ENCODE measurements around the gene BNIP2.

BNIP2 gene

DNA sequence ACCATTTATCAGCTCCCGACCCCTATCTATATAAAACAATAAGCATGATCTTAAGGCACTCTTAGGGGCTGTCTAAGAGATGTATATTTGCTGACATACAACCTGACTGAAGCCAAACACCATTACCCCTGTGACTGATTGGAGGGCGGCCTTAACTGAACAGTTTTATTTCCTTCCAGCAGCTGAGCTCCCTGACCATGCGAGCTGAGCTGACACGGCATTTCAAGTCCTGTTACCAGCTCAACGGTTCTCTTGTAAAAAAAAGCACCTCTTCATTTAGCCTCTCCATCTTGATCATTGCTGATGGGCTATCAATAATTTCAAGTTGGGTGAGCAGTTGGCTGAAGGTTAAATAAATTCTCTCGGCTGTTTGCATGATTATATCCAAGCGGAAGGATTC is 33.4 kb upstream of the BNIP2 start:
- H3K4me3 ChIP-seq (ENCODE audit: low read depth, low read length): no peak overlapping the region
- no peak for DNase-seq (ENCODE audit: low read depth)
- TF ChIP-seq, protein P1, sequence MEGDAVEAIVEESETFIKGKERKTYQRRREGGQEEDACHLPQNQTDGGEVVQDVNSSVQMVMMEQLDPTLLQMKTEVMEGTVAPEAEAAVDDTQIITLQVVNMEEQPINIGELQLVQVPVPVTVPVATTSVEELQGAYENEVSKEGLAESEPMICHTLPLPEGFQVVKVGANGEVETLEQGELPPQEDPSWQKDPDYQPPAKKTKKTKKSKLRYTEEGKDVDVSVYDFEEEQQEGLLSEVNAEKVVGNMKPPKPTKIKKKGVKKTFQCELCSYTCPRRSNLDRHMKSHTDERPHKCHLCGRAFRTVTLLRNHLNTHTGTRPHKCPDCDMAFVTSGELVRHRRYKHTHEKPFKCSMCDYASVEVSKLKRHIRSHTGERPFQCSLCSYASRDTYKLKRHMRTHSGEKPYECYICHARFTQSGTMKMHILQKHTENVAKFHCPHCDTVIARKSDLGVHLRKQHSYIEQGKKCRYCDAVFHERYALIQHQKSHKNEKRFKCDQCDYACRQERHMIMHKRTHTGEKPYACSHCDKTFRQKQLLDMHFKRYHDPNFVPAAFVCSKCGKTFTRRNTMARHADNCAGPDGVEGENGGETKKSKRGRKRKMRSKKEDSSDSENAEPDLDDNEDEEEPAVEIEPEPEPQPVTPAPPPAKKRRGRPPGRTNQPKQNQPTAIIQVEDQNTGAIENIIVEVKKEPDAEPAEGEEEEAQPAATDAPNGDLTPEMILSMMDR (IDR thresholded peaks at IDR 0.05; ENCODE audit: low read depth, low read length): no peak
- TF ChIP-seq, protein P2, sequence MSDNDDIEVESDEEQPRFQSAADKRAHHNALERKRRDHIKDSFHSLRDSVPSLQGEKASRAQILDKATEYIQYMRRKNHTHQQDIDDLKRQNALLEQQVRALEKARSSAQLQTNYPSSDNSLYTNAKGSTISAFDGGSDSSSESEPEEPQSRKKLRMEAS (IDR thresholded peaks at IDR 0.05; ENCODE audit: low read depth, low read length): no peak
- TF ChIP-seq POLR2A (IDR thresholded peaks at IDR 0.05; ENCODE audit: extremely low read depth, insufficient read length): no peak
- no peak for TF ChIP-seq MYC (IDR thresholded peaks at IDR 0.05; ENCODE audit: low read depth, low read length)

DNA sequence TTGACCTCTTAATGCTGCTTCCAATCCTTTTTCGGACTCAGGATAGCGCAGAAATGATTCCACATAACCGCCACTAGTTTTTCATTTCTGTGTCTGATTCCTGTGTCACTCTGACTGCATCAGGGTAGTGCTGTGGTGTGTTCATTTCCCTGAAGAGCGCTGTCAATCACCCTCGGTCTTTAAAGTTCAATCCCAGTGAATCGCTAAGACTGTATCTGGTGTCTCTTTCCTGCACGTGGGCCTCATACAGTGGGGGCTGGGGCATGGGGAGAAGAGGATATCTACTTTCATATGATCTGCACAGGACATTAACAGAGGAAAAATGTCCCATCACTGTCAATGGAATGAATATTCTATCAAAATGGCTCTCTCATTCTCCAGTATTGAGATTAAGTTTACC is 32.9 kb upstream of the BNIP2 start:
- no peak overlapping the region for H3K4me3 ChIP-seq (ENCODE audit: low read depth, low read length)
- TF ChIP-seq MYC (IDR thresholded peaks at IDR 0.05; ENCODE audit: low read depth, low read length): no peak
- TF ChIP-seq, protein P2 (IDR thresholded peaks at IDR 0.05; ENCODE audit: low read depth, low read length): no peak
- no peak for DNase-seq (ENCODE audit: low read depth)

DNA sequence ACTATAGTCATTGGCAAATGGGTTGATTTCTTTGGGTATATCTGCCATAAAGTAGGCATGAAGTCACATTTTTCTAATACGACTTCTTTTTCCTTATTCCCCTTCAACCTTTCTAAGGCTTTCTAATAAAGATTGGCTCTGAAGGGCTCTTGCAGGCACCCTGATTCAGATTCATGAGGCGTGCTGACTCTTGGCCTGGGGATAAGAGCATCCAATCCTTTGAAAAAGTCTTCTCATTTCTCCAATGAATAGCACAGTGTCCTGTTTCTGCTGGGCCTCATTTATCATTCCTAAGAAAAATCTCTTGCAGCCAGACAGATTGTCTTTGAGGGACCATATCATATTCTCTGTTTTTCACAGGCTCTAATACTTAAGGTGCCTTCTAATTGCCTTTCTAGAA is 32.3 kb upstream of the BNIP2 start:
- no peak for DNase-seq (ENCODE audit: low read depth)
- H3K4me3 ChIP-seq (ENCODE audit: low read depth, low read length): no peak overlapping the region
- TF ChIP-seq POLR2A (IDR thresholded peaks at IDR 0.05; ENCODE audit: extremely low read depth, insufficient read length) (no peak), MYC (IDR thresholded peaks at IDR 0.05; ENCODE audit: low read depth, low read length) (no peak)
- TF ChIP-seq, protein P1 (IDR thresholded peaks at IDR 0.05; ENCODE audit: low read depth, low read length): no peak
- TF ChIP-seq, protein P2 (IDR thresholded peaks at IDR 0.05; ENCODE audit: low read depth, low read length): no peak

DNA sequence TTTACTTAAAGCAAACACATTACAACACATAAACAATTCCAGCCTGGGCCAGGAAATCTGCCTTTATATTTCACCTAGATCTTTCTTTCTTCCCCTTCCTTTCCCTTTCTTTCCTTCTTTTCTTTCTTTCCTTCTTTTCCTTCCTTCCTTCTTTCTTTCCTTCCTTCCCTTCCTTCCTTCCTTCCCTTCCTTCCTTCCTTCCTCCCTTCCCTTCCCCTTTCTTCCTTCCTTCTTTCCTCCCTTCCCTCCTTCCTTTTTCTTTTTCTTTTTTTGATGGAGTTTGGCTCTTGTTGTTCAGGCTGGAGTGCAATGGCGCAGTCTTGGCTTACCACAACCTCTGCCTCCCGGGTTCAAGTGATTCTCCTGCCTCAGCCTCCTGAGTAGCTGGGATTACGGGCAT is 24.1 kb upstream of the BNIP2 start:
- no peak overlapping the region for H3K4me3 ChIP-seq (ENCODE audit: low read depth, low read length)
- TF ChIP-seq, protein P2 (IDR thresholded peaks at IDR 0.05; ENCODE audit: low read depth, low read length): no peak
- no peak for TF ChIP-seq POLR2A (IDR thresholded peaks at IDR 0.05; ENCODE audit: extremely low read depth, insufficient read length)
- TF ChIP-seq, protein P1 (IDR thresholded peaks at IDR 0.05; ENCODE audit: low read depth, low read length): no peak
- TF ChIP-seq MYC (IDR thresholded peaks at IDR 0.05; ENCODE audit: low read depth, low read length): no peak
- no peak for DNase-seq (ENCODE audit: low read depth)

DNA sequence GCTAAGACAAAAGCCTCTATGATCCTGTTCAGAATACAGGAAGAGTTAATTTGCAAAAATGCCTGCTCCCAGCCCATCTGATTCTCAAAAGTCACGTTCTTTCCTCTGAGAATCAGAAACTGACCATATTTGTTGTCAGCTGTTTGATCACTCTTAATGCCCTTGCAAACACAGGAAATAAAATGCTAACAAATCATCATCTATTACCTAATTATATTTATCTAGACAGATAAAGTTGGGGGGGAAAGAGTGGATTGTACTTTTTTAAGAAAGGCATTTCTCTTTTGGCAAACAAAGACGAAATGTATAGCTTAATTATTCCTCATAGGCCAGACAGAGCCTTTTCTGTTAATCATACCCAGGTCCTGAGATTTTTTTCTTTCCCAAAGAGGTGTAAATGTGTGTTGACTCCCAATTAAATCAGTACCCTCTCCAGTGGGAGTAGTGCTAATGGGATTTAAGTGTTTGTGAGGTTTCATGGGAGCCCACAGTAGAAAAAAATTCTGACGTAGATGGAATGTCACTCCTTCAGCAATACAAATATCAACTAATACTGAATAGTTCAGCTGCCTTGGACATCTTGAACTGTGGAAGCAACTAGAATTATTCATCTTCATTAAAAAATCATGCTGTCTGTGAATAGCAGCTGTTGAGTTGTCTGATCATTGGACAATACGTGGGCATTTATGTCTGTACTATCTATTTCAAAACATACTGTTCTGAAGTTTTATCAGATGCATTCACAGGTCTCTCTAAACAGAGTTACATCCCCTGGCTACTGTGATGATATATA is 22.5 kb upstream of the BNIP2 start:
- no peak for TF ChIP-seq POLR2A (IDR thresholded peaks at IDR 0.05; ENCODE audit: extremely low read depth, insufficient read length)
- TF ChIP-seq, protein P1 (IDR thresholded peaks at IDR 0.05; ENCODE audit: low read depth, low read length): no peak
- TF ChIP-seq MYC (IDR thresholded peaks at IDR 0.05; ENCODE audit: low read depth, low read length): no peak
- TF ChIP-seq, protein P2 (IDR thresholded peaks at IDR 0.05; ENCODE audit: low read depth, low read length): no peak
- DNase-seq (ENCODE audit: low read depth): no peak
- H3K4me3 ChIP-seq (ENCODE audit: low read depth, low read length): no peak overlapping the region

DNA sequence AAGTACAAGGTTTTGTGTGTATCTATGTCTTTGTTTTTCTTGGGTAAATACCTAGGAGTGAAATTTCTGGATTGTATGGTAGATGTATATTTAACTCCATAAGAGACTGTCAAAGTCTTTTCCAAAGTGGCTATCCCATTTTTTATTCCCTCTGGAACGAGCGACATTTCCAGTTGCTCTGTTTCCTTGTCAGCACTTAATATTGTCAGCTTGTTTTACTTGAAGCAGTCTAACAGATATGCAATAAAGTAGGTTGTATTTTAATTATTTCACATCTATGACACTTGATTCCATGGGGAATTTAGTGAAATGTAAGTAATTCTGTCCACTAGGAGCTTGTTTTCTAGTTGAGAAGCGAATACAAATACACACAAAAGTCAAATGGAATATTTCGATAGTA is 18.5 kb upstream of the BNIP2 start:
- TF ChIP-seq, protein P1 (IDR thresholded peaks at IDR 0.05; ENCODE audit: low read depth, low read length): no peak
- TF ChIP-seq POLR2A (IDR thresholded peaks at IDR 0.05; ENCODE audit: extremely low read depth, insufficient read length): no peak
- TF ChIP-seq, protein P2 (IDR thresholded peaks at IDR 0.05; ENCODE audit: low read depth, low read length): no peak
- no peak for TF ChIP-seq MYC (IDR thresholded peaks at IDR 0.05; ENCODE audit: low read depth, low read length)
- no peak overlapping the region for H3K4me3 ChIP-seq (ENCODE audit: low read depth, low read length)
- no peak for DNase-seq (ENCODE audit: low read depth)

Measured in NB4 (cell line).